Fibroblast of lung (primary cell): ENCODE results near the gene MAPK8. TPM values are rescaled to one million over a fixed set of nuclear protein-coding genes. Genes with fewer than 3 reads are reported as not detected.

Source experiments
- DNase-seq, 2 donors: peaks; one replicate each; pipeline versions ENCODE4 v3.0.0 to v3.0.0-alpha.2; 2010; ENCODE audit warnings: low read depth in 2 of 2
- H2AFZ ChIP-seq: 2 replicates; pipeline ENCODE4 v1.5.1; 2012; ENCODE audit warnings: low read length, control low read depth, inconsistent platforms
- H3K27ac ChIP-seq: 2 replicates; pipeline ENCODE4 v1.5.1; 2011; ENCODE audit warnings: low read length, control low read depth; ENCODE audit not compliant: insufficient read depth
- H3K27me3 ChIP-seq: 2 replicates; pipeline ENCODE4 v1.5.1; 2011; ENCODE audit warnings: mild to moderate bottlenecking, low read length; ENCODE audit not compliant: control insufficient read depth, insufficient read depth
- H3K36me3 ChIP-seq: 2 replicates; pipeline ENCODE4 v1.5.1; 2011; ENCODE audit warnings: low read length; ENCODE audit not compliant: control insufficient read depth, insufficient read depth
- H3K4me1 ChIP-seq: 2 replicates; pipeline ENCODE4 v1.5.1; 2011; ENCODE audit warnings: low read length; ENCODE audit not compliant: control insufficient read depth, insufficient read depth; ENCODE audit errors: extremely low read depth
- H3K4me2 ChIP-seq: 2 replicates; pipeline ENCODE4 v1.5.1; 2011; ENCODE audit warnings: low read length, control low read depth; ENCODE audit not compliant: insufficient read depth; ENCODE audit errors: extremely low read depth
- H3K4me3 ChIP-seq, 4 experiments: fragments of 200-600 bp in 1 of 4; sonication (generic) in 1 of 4; replicated peaks in 1 of 4; 2 replicates each; pipeline ENCODE4 v1.5.1; 2011 to 2016; ENCODE audit warnings: low read length in 4 of 4, low read depth in 3 of 4, mild to moderate bottlenecking in 3 of 4, control low read depth in 2 of 4, inconsistent platforms in 1 of 4, mixed read lengths in 1 of 4; ENCODE audit not compliant: insufficient read depth in 1 of 4; ENCODE audit errors: control extremely low read depth in 1 of 4
- H3K79me2 ChIP-seq: 2 replicates; pipeline ENCODE4 v1.5.1; 2012; ENCODE audit warnings: mild to moderate bottlenecking, low read length, inconsistent platforms; ENCODE audit not compliant: control insufficient read depth, insufficient read depth
- H3K9ac ChIP-seq: 2 replicates; pipeline ENCODE4 v1.5.1; 2011; ENCODE audit warnings: mild to moderate bottlenecking, low read length, control low read depth; ENCODE audit not compliant: insufficient read depth
- H3K9me3 ChIP-seq: 2 replicates; pipeline ENCODE4 v1.5.1; 2012; ENCODE audit warnings: low read depth, low read length; ENCODE audit not compliant: control insufficient read depth, insufficient read depth
- H4K20me1 ChIP-seq: 2 replicates; pipeline ENCODE4 v1.5.1; 2011; ENCODE audit warnings: low read length; ENCODE audit not compliant: control insufficient read depth, insufficient read depth; ENCODE audit errors: extremely low read depth
- EZH2 ChIP-seq: IDR thresholded peaks from 2 replicates; pipeline ENCODE4 v1.5.1; 2012; ENCODE audit warnings: low read length, control low read depth, mild to moderate bottlenecking; ENCODE audit errors: missing control alignments
- polyA plus RNA-seq, 2 donors: library from polyadenylated mRNA; depleted of rRNA in 1 of 2; stranded (reverse) in 1 of 2; unstranded in 1 of 2; fragments of >200 nt; gene quantifications; 2 replicates each; pipeline ENCODE4 v1.2.1, GENCODE V29; 2011 to 2012; ENCODE audit warnings: missing spikeins in 1 of 2
- total RNA-seq: library from RNA; depleted of rRNA; stranded (reverse); fragments of >200 nt; gene quantifications from 2 replicates; pipeline ENCODE4 v1.2.1, GENCODE V29; 2014
- TF ChIP-seq, protein P1 (sequence below), 2 donors: IDR thresholded peaks in 1 of 2; conservative IDR thresholded peaks in 1 of 2; 1 replicate in 1 of 2; 2 replicates in 1 of 2; pipeline ENCODE4 v1.5.1; 2011 to 2012; ENCODE audit warnings: low read length in 2 of 2, control low read depth in 1 of 2, inconsistent platforms in 1 of 2, low read depth in 1 of 2, mild to moderate bottlenecking in 1 of 2

Gene MAPK8
- total and polyA plus RNA-seq, 2 donors (not counting 1 experiment from before 2014, with no cell fraction given) = 29.4 to 53.7 TPM

DNA sequence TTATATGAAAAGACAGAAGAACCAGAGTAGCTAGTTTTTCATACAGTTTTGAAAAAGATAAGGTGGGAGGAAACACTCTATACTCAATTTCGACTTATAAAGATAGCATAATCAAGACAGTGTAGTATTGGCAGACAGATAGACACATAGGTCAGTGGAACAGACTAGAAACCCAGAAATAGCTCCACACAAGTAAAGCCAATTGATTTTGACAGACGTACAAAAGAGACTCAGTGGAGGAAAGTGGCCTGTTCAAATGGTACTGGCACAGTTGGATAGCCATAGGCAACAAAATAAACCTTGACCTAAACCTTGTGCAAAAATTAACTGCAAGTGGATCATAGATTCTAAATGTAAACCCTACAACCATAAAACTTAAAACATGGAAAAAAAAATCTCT is 46.8 kb downstream of the MAPK8 start:
- peaks cover 9% of the 10 kb centered on the region for H3K79me2 ChIP-seq
- H3K9ac ChIP-seq = no peak overlapping the region
- H3K36me3 ChIP-seq = no peaks in the 10 kb centered on the region
- H3K27ac ChIP-seq = no peak overlapping the region
- H3K27me3 ChIP-seq = no peaks in the 10 kb centered on the region
- H3K4me3 ChIP-seq = no peak overlapping the region
- no peak for DNase-seq
- no peaks in the 10 kb centered on the region for H3K4me1 ChIP-seq
- no peaks in the 10 kb centered on the region for H4K20me1 ChIP-seq
- no peaks in the 10 kb centered on the region for H3K9me3 ChIP-seq
- no peak overlapping the region for H3K4me2 ChIP-seq
- no peak overlapping the region for H2AFZ ChIP-seq
- TF ChIP-seq EZH2 = no peak
- TF ChIP-seq, protein P1, sequence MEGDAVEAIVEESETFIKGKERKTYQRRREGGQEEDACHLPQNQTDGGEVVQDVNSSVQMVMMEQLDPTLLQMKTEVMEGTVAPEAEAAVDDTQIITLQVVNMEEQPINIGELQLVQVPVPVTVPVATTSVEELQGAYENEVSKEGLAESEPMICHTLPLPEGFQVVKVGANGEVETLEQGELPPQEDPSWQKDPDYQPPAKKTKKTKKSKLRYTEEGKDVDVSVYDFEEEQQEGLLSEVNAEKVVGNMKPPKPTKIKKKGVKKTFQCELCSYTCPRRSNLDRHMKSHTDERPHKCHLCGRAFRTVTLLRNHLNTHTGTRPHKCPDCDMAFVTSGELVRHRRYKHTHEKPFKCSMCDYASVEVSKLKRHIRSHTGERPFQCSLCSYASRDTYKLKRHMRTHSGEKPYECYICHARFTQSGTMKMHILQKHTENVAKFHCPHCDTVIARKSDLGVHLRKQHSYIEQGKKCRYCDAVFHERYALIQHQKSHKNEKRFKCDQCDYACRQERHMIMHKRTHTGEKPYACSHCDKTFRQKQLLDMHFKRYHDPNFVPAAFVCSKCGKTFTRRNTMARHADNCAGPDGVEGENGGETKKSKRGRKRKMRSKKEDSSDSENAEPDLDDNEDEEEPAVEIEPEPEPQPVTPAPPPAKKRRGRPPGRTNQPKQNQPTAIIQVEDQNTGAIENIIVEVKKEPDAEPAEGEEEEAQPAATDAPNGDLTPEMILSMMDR (conservative IDR thresholded peaks at IDR 0.05 in 1 of 2, IDR thresholded peaks at IDR 0.05 in 1 of 2; ENCODE audit: low read depth in 1 of 2, low read length in 2 of 2) = no peak

DNA sequence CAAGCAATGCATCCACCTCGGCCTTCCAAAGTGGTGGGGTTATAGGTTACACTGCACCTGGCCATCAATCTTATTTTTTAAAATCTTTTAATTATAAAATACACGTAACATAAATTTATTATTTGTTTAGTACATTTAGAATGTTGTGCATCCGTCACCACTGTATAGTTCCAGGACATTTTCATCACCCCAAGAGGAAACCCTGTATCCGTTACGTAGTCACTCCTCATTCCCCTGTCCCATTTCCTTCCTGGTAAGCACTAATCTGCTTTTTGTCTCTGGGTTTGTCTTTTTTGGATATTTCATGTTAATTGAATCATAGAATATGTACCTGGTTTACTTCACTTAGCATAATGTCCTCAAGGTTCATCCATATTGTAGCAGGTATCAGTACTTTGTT is 51.2 kb downstream of the MAPK8 start:
- H3K36me3 ChIP-seq = no peaks in the 10 kb centered on the region
- no peaks in the 10 kb centered on the region for H4K20me1 ChIP-seq
- no peak overlapping the region for H2AFZ ChIP-seq
- H3K9me3 ChIP-seq = no peaks in the 10 kb centered on the region
- no peak for TF ChIP-seq EZH2
- TF ChIP-seq, protein P1 (conservative IDR thresholded peaks at IDR 0.05 in 1 of 2, IDR thresholded peaks at IDR 0.05 in 1 of 2; ENCODE audit: low read depth in 1 of 2, low read length in 2 of 2) = no peak
- no peak for DNase-seq
- H3K4me3 ChIP-seq = no peak overlapping the region
- no peaks in the 10 kb centered on the region for H3K4me1 ChIP-seq
- H3K4me2 ChIP-seq = no peak overlapping the region
- no peak overlapping the region for H3K9ac ChIP-seq
- H3K79me2 ChIP-seq = peaks cover 24% of the 10 kb centered on the region
- no peak overlapping the region for H3K27ac ChIP-seq
- H3K27me3 ChIP-seq = no peaks in the 10 kb centered on the region

DNA sequence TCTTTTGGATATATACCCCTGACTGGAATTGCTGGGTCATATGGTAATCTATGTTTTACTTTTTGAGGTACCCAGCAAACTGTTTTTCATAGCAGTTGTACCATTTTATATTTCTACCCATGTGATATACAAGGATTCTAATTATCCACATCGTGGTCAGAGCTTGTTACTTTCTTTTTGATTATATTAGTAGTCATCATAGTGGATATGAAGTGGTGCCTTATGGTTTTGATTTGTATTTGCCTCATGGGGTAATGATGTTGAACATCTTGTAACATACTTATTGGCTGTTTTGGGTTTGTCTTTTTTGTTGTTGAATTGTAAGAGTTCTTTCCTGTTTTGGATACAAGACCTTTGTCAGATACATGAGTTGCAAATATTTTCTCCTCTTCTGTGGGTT is 51.7 kb downstream of the MAPK8 start:
- Histone ChIP-seq H3K36me3 (no peaks in the 10 kb centered on the region), H3K4me3 (no peak overlapping the region), H3K79me2 (peaks cover 27% of the 10 kb centered on the region), H4K20me1 (no peaks in the 10 kb centered on the region), H2AFZ (no peak overlapping the region), H3K27ac (no peak overlapping the region), H3K27me3 (no peaks in the 10 kb centered on the region), H3K9ac (no peak overlapping the region), H3K4me2 (no peak overlapping the region), H3K9me3 (no peaks in the 10 kb centered on the region), H3K4me1 (no peaks in the 10 kb centered on the region)
- no peak for DNase-seq
- TF ChIP-seq EZH2 = no peak
- TF ChIP-seq, protein P1 (conservative IDR thresholded peaks at IDR 0.05 in 1 of 2, IDR thresholded peaks at IDR 0.05 in 1 of 2; ENCODE audit: low read depth in 1 of 2, low read length in 2 of 2) = no peak
